Mesenteric fat pad (tissue), 1 donor: Measurements from ENCODE around the gene NRTN. TPM values are rescaled to one million over a fixed set of nuclear protein-coding genes. Genes with fewer than 3 reads are reported as not detected.

Experiments used
- DNase-seq: peaks from one replicate; pipeline ENCODE4 v3.0.0-alpha.2; 2020; ENCODE audit warnings: low spot score
- total RNA-seq: library from RNA; stranded (reverse); fragmentation: NEBNext Ultra II Directional; extraction: Animal tissue kit (Norgen Biotek cat#: 25700); gene quantifications from one replicate; pipeline ENCODE4 v1.2.1, GENCODE V29; 2021
- donor health status: DM: yes; HTN: yes; CAD: no.

The NRTN gene
- total RNA-seq, 1 donor from 2014 or later = 0.42 TPM

DNA sequence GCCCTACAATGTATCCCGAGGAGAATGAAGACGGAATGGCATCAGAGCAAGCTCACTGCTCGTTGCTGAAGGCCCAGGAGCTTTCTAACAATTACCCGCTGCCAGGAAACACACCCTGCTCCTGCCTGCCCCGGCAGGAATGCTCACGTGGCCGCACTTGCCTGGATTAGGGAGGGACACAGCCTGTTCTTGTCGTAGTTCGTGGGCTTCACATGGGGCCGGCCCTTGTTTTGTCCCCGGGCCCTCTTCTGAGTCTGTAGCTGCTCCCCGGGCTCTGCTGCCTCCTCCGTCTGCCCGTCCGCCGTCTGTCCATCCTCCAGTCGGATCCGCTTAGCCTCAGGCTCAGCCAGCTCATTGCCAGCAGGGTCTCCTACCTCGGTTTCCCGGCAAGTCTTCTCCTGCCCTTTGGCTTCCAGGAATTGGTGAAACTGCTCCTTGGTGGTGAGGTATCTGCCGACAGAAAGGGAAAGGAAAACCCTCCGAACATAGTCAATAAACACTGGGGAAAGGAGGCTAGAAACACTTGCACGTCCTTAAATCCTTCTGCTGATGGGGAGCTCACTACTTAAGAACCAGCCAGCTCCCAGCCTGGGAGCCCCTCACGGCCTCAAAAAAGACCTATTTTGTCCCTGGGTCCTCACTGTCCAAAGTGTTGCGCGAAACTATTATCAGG lies 14.8 kb upstream of the NRTN start:
- no peak for DNase-seq

DNA sequence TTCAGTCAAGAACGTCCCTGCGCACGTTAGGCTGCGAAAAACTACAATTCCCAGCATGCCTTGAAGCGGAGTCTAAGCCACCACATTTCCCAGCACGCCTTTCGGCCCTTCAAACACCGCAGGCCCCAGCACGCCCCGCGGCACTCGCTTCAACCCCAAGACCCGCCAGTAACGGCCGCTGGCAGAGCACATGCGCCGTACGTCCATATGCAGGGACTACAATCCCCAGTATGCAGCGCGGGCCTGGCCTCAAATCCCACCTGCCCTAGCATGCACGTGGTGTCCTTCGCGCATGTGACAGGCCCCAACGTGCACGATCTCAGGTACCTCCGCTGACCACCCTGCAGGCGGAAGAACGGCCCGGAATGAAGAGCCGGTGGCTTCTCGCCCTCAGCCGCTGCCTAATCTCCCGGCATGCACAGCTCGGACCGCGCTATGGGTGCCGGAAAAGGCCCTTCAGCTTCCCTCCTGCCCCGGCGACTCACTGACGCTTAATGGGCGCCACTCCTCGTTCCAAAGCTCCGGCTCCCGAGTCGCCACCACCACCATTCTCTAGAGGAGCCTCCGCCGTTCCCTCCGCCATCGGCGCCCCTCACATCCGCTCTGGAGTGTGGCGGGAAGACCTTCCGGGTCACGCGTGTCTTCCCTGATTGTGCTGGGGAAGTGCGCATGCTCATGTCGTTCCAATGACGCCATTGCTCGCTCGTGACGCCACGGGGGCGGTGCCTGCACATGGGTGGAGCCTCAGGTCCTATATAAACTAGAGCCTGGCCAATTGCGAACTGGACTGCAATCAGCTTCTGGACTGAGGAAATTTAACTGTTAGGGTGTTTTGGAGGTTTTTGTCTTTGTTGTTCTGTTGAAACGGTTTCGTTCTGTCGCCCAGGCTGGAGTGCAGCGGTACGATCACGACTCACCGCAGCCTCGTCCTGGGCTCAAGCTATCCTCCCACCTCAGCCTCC lies 14.0 kb upstream of the NRTN start, which contains the start of gene DUS3L:
DUS3L (minus strand) TSS at position 605 of the 962 bp plus-strand sequence; CDS start at position 583, 22 bp downstream.
- DNase-seq = peak; percentile 99

DNA sequence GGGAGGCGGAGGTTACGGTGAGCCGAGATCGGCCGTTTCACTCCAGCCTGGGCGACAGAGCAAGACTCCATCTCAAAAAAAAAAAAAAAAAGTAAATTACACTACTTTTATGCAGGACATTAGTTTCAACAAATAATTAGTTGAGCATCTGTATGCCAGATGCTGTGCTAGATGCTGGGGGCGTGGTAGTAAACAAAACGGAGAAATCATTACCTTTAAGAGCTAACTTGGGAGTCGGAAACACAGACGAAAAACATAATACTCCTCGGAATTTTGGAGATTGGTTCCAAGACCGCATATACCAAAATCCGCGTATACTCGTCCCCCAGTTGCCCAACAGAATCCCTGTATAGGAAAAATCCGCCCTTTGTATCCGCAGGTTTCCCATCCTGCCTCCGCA lies 12.6 kb upstream of the NRTN start:
- DNase-seq = no peak

DNA sequence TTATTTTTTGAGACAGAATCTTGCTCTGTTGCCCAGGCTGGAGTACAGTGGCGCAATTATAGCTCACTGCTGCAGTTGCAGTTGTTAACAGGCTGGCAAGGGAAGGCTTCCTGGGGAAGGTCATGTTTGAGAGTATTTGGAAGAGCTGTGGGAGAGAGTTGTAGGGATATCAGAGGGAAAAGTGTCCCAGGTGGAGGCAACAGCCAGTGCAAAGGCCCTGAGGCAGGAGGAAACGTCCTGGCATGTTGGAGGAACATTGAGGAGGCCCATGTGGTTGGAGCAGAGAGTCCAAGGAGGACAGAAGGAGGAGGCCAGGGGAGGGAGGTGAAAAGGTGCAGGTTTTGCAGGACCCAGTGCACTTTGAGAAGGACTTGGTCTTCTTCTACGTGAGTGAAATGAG lies 11.7 kb upstream of the NRTN start:
- no peak for DNase-seq

DNA sequence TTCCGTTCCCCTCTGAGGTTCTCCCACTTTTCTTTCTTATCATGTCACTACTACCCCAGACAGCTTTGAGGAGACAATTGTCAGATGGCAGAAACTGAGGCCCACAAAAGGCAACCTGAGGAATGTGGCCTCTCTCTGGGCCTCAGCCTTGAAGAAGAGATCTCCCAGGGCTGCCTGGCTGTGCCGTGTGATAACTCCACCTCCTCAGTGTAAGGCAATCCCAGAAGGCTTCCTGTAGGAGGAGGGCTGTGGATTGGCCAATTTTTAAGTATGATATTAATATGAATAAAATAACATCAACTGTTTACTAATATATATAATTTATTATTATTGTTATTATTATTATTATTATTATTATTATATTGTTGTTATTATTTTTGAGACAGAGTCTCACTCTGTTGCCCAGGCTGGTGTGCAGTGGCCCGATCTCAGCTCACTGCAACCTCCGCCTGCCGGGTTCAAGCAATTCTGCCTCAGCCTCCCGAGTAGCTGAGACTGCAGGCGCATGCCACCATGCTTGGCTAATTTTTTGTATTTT lies 9.4 kb upstream of the NRTN start:
- DNase-seq = no peak

DNA sequence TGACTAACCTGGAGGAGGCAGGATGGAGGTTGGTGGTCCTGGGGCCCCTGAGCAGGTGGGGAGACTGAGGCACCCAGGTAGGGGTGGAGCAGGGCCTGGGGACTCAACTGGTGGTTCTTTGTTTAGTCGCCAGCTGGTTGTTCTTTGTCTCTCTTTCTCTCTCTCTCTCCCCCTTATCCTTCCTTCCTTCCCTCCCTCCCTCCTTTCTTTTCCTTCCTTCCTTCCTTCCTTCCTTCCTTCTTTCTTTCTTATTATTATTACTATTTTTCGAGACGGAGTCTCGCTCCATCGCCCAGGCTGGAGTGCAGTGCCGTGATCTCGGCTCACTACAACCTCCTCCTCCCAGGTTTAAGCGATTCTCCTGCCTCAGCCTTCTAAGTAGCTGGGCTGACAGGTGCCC lies 6.6 kb upstream of the NRTN start:
- DNase-seq = no peak

DNA sequence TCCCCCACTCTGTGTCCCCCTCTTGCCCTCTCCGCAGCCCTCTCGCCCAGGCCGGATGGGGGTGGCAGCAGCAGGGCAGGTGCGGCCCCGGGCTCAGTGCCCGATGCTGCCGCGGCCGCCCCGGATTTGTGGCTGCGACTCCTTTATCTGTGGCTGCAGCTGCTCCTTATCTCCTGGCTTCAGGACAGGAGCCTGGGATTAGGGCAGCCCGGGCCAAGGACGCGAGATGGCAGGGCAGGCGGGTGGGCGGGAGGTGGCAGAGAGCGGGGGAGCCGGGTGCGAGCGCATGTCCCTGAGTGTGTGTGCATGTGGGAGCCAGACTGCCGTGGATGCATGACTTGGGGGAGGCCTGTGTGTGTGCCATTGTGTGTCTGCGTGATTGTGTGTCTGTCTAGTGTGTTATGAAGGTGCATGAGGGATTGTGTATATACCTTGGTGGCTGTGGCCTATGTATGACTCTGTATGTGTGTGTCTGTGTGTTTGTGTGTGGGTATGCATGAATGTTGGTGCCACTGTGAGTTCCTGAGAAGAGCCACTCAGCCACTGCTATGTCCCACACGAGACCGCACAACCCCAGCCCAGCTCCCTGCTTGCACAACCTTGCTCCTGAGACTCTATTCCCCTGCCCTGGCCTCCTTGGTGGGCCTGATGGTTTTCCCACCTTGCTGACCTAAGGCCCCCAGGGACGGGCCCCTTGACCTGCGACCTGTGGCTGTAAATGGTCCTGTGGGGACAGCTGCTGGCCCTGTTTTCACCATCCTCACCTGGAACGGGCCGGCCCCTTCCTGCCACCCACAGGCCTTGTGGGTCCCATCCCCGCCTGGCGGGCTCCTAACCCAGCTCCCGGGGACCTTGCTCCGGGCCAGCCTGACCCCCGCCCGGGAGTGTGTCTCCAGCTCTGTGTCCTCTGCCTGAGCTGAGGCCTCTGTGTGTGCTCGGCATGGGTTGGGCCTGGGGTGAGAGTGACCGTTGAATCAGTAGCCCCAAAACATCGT lies 5.3 kb upstream of the NRTN start:
- no peak for DNase-seq

DNA sequence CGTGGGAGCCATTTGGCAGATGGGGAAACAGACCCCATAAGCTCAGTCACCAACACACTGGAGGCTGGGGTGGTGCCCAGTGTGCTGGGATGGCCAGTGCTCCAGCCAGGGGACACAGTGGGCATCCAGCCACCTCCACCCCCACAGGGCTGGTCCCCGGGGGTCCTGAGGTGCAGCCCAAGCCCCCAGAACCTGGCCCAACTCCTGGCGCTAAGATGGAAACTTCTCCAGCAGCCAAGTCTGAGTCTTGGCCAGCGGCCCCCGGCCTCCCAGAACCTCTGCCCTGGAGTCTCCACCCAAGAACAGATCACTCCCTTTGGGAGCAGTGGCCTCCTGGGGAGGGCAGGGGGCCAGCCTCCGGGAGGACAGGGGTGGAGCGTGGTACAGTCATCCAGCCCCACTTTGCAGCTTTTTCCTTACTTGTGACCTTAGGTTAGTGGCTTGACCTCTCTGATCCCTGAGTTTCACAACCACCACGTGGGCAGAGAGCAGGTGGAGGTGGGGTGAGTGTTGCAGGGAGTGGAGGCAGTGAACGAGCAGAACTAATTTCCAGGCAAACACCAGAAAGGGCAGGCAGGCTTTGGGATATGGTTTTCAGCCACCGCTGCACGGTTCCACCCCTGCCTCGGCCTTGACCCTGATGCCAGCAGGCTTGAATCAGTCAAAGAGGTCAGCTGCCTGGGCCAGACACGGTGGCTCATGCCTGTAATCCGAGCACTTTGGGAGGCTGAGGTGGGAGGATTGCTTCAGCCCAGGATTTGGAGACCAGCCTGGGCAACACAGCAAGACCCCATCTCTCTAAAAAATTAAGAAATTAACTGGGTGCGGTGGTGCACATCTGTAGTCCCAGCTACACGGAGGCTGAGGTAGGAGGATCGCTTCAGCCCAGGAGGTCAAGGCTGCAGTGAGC lies 4.3 kb upstream of the NRTN start:
- DNase-seq = no peak

DNA sequence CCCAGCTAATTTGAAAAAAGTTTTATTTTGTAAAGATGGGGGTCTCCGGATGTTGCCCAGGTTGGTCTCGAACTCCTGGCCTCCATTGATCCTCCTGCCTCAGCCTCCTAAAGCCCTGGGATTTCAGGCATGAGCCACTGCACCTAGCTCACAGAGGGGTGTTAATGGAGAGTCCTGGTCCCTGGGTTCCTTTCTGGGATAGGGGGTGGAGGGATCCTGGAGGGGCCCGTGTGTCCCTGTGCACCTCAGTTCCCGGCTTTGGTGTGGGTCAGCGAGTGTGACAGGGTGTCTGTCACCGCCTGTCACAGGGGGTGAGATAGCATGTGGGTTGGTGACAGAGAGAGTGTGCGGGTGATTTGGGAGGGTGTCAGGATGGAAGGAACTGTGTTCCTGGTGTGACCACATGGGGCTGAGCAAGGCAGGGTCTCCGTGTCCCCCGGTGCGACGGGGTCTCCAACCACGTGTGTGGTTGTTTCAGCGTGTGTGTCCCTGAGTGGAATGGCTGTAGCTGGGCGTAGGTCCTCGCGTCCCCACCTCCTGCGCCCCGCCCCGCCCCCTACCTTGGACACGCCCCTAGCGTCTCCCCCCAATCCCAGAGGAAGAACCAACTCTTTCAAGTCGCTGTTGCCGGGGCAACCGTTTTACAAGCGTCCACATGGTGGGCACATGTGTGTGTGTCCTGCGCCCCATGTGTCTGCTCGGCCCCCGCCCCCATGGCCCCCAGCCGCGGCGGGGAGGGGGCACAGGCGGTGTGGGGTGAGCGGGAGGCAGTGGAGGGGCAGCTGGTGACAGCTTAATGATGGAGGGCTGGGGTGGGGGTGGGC lies 2.9 kb upstream of the NRTN start:
- no peak for DNase-seq

DNA sequence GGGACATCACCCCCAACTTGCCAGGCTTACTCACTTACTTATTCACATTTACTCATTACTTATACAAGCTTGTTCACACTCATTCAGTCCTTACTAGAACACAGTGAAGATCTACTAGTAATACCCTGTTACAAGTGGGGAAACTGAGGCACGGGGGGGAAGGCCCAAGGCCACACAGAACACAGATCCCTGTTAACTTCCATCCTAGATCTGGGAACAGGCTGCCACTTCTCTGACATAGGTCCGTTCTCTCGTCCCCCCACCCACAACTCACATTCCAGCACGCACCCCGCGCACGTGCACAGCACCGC lies 1.5 kb upstream of the NRTN start:
- no peak for DNase-seq

DNA sequence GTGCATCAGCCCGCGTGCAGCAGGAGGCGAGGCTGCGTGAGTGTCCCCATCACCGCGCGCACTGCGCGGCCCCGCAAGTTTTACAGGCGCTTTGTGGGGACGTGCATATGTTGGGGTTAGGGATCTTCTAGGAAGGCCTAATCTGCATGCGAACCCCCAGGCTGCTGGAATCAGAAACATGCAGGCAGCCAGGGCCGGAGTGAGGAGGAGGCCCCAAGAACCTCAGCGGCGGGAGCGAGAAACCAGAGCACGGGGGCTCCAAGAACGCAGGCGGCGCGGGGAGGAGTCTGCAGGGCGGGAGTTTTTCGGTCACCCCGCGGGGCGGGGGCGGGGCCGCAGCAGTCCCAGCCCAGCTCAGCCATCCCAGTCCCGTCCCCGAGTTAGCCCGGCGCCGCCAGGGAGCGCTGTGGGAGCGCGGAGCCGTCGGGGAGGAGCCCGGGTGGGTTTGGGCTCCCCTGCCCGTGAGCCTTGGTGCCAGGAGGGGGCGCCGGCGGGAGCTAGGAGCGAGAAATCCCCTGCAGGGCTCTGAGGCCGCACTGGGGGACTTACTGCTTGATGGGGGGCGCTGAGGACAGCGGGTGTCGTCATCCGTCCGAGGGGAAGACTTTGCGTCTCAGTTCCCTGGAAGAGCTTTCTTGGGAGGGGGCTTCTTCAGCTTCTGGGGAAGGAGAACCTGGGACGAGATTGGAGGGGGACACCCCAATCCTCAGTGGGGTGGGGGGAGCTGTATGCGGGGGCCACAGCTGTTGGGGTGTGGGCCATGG lies 933 bp upstream of the NRTN start:
- peak; percentile 94 for DNase-seq

DNA sequence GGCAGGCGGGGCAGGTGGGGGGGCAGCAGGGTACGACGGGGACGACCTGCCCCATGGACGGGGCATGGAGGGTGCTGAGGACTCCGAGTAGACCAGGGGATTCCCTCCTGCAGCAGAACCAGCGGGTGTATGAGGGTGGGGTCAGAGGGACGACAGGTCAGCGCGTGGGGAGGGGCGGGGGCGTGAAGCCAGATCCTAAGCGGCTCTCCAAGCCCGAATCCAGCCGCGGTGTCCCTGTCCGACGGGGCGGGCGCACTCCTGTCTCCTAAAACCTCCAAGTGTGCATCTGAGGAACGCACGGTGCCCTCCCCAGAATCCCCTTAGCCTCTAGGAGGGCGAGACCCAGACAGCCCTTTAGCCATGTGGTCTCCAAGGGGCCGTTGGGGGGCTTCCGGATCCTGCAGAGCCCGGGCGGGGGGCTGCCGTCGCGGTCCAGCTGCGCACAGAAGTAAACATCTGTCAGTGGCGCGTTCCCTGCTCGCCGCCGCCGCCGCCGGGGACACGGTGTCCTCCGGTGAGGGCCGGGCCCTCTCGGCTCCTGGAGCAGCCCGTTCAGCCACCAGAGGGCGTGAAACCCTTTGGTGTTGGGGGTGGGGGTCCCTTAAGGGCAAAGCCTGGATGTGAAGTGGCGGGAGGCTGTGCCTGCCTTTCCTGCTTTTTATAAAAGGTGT lies 730 bp downstream of the NRTN start:
- no peak for DNase-seq

DNA sequence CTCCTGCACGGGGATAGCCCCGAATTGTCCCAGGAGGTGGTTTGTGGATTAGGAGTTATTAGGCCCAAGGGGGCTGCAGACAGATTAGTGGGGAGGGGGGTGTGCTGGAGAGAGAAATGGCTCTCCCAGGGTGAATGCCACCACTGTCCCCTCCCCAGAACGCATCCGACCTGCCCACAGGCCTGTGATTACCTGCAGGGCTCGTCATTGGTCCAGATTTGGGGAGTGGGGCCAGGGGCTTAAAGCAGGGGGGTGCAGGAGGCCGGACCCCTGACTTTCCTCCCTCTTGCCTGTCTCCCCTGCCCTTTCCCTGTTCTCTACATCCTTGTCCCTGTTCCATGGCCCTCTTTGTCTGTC lies 1.2 kb downstream of the NRTN start:
- no peak for DNase-seq

DNA sequence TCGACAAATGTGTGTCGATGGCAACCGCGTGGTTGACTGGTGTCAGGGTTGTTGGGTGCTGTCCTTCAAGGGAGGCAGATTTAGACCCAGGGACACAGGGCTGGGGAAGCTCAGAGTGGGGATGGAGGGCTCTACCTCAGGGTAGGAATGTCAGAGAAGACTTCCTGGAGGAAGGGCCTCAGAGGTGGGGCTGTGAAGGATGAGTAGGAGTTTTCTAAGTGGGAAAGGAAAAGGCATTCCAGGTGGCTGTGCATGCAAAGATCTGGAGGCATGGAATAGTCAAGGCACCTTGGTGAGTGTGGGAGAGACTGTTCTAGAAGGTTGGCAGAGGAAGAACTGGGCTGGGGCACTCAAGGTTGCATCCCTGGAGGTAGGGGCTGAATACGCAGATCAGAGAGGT lies 2.0 kb downstream of the NRTN start:
- DNase-seq = no peak

DNA sequence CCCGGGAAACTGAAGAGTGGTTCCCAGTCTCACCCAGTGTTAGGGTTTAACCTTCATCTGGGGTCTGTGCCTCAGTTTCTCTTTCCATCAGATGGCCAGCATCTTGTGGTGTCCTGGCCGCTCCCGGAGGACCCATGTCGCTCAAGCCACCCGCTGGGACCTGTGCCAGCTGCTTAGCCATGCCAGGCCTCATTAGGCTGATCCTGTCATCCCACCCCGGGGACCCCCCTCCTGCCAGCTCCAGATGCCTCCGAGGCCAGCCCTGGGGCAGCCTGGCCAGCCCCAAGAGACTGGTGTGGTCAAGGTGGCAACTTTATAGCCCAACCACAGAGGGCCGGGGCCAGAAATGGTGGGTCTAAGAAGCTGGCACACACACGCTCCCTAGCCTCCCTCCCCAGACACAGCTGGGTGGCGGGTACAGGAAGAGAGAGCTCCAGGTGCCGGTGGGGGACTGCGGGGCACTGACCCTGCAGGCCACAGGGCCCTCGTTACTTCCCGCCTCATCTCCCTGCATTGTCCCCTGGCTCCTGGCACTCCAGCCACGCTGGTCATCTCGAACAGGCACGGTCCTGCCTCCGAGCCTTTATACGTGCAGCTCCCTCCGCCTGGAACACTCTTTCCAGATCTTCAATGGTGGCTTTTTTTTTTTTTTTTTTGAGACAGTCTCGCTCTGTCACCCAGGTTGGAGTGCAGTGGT lies 3.4 kb downstream of the NRTN start:
- DNase-seq = no peak

DNA sequence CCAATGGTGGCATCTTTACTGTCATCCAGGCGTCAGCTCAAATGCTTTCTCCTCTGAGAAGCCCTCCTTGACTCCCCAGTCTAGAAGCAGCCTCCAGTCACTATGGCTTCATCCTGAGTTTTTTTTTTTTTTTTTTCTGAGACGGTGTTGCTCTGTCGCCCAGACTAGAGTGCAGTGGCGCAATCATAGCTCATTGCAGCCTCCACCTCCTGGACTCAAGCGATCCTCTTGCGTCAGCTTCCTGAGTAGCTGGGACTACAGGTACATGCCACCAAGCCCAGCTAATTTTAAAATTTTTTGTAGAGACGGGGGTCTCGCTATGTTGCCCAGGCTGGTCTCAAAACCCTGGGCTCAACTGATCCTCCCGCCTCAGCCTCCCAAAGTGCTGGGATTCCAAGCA lies 4.2 kb downstream of the NRTN start:
- DNase-seq = no peak

DNA sequence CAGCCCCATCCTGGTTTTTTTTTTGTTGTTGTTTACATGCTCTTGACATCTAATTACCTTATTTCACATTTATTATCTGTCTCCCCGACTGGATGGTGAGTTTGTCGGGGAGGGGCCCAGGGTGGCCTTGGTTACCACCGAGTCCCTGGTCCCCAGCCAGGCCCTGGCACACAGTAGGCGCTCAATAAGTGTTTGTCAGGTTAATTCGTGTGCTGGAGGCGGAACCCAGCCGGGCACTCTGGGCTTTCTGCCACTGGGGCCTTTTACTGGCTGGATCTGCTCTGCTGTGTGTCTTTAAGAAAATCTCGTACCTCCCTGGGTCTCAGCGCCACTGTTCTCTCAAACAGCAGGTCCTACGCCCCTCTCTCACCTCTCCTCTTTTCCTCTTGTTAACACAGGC lies 4.6 kb downstream of the NRTN start:
- no peak for DNase-seq
